ENCODE measurements around the gene TEKT5. TPM values are rescaled to one million over a fixed set of nuclear protein-coding genes. Genes with fewer than 3 reads are reported as not detected.
"Not testable (repeated sequence)": the region's sequence is repeated elsewhere in the genome, so short reads cannot be mapped to it uniquely, and the experiment has no call there.

Gene TEKT5
- not detected in 2 replicates for total RNA-seq

DNA sequence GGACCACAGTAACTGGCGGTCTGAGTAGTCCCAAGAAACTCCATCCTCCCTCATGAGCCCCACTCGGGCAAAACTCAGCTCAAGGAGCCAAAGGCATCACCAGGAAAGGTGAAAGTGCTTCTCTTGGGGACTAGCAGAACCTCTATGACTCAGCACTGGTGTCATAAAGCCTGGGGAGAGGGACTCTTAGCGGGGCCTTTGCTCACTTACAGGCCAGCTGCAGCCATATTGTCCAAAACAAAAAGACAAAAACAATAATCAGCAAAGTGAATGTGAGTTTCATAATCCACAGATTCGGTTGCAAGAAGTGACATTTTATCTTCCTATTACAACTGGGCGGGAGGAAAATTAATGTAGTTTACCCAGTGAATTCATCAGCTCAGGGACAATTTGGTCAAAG is at the start of gene TEKT5:
TSS of gene TEKT5 (minus strand) at position 101 of the 400 bp plus-strand sequence. CDS start at position 44, 57 bp downstream.
- DNase-seq (ENCODE audit: low read depth, low spot score), result no peak

DNA sequence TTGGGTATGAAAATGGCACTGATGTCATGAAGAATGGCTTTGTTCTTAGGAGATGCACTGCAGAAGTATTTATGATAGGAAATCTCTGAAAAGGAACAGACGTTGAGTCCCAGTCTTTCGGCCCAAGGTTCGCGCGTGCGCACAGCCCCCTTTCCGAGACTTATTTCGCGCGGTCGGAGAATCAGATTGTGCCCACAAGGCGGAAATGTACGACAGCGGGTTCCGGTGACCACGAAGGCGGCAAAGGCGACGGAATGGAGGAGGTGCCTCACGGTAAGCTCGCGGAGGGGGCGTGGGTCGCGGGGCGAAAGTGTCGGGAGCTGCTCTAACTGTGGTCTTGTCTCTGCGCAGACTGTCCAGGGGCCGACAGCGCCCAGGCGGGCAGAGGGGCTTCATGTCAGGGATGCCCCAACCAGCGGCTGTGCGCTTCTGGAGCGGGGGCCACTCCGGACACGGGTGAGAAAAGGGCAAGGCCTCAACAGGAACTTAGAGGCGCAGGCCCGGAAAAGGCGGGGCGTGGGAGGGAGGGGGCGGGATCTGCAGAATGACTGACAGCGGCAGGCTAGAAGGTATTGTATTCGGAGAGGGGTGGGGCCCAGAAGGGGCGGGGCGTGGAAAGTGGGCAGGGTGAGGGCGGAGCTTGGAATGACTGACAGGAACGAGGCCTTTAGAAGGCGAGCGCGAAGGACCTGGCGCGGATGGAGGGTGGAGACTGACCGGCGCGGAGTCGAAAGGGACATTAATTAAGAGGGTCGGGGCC is 49.1 kb upstream of the TEKT5 start, which contains the start of gene NUBP1:
TSS of gene NUBP1 (plus strand) at position 233 of the 760 bp plus-strand sequence. CDS start at position 255, 22 bp downstream.
- peak; percentile 95 for DNase-seq (ENCODE audit: low read depth, low spot score)

DNA sequence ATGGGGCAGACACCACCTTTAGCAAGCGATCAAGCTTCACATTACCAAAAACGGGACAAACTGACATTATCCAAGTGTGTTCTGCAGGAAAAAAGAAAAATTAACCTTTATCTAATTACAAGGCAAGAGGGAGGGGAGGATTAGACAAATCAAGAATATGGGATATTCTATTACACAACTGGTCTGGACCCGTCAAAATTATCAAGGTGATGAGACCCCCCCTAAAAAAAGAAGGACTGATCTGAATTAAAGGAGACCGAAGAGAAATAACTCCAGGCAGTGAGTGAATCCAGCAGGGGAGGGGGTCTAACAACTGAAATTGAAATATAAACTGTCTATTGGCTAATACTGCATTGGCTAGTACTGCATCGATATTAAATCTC is 48.5 kb upstream of the TEKT5 start:
- no peak for DNase-seq (ENCODE audit: low read depth, low spot score)

DNA sequence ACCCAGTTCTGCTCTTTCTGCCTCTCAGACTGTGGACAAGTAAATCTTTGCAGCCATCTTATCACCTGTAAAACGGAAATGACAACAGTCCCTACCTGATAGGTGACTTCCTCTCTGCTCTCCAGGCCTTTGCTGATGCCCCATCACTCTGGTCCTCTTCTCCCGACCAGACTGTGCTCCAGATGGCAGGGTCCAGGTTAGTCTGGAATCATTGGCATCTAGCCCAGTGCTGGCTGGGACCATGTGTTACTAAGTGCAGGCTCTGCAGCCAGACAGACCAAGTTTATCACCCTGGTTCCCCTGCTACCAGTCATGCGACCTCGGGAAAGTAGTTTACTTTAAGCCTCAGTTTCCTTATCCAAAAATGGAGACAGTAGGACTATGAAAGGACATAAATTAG is 47.1 kb upstream of the TEKT5 start:
- no peak for DNase-seq (ENCODE audit: low read depth, low spot score)

DNA sequence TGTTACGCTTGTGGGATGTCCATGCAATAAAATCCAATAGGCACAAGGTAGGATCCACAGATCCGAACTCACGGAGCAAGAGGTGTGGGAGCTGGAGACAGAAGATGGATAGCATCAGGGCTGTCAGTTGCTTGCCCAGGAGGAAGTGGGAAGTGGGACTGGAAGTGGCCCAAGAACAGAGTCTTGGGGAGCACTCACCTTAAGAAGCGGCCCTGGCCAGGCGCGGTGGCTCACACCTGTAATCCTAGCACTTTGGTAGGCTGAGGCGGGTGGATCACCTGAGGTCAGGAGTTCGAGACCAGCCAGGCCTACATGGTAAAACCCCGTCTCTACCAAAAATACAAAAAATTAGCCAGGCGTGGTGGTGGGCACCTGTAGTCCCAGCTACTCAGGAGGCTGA is 46.5 kb upstream of the TEKT5 start:
- not testable (repeated sequence) for DNase-seq (ENCODE audit: low read depth, low spot score)

DNA sequence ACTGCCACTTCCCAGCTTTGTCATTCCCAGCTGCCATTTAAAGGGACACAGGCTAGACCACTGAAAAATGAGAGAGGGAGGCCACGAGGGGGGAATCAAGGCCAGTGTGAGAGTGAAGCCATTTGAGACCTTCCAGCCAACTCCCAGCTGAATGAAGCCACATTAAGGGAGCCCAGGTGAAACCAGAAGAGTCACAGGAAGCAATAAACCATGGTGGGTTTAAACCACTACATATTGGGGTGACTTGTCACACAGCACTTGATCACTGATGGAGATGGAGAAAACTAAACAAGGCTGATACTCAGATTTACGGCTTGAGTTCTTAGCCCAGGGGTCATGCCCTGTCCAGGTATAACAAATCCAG is 46.1 kb upstream of the TEKT5 start:
- DNase-seq (ENCODE audit: low read depth, low spot score), result no peak

DNA sequence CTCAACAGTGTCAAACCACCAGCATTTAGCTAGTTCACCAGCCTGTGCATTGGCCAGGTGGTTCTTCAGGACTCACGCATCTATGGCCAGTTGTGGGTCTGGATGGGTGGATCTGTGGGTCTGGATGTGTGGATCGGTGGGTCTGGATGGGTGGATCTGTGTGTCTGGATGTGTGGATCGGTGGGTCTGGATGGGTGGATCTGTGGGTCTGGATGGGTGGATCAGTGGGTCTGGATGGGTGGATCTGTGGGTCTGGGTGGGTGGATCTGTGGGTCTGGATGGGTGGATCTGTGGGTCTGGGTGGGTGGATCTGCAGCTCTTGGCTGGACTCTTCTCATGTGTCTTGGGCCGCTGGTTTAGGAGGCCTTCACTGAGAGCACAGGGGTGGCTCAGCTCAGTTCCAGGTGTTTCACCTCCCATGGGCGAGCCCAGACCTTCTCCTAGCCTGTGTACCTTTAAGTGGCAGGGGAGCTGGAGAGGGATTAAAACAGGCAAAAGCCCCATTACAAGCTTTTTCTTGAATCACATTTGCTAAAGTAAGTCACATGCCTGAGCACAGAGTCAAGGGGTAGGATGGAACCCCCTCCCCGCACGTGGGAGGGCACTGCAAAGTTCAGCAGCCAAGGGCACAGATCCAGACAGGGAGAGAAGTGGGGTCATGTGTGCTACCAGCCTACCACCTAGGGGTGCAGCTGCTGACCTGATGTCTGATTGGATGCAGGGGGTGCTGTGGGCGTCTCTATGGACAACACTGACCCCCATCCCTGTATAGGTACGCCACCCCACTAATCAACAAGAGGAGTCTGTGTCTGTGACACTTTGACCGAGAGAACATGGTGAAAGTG is 45.5 kb upstream of the TEKT5 start:
- DNase-seq (ENCODE audit: low read depth, low spot score), result no peak

DNA sequence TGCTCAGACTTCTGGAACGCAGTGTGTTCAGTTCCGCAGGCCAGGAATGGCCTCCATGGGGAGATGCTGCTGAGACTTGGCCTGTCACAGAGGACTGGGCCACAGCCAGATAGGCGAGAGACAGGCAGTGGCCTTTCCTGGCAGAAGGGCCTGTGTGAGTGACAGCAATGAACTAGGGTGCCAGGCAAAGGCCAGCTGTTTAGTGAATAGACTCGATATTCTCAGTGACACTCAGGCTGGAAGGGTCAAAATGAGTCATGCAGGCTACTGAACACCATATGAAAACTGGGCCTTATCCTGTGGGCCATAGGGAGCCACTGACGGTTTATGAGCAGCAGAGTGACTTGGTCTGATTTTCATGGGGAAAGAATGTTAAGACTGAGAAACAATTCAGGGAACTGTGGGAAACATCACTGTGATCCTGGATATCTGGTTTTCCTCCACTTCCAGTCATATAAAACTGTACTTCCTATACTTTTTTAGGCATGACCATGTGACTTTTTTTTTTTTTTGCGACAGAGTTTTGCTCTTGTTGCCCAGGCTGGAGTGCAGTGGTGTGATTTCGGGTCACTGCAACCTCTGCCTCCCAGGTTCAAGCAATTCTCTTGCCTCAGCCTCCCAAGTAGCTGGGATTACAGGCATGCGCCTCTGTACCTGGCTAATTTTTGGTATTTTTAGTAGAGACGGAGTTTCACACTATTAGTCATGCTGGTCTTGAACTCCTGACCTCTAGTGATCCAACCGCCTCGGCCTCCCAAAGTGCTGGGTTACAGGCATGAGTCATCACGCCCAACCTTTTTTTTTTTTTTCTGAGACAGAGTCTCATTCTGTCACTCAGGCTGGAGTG is 43.7 kb upstream of the TEKT5 start:
- DNase-seq (ENCODE audit: low read depth, low spot score), result no peak

DNA sequence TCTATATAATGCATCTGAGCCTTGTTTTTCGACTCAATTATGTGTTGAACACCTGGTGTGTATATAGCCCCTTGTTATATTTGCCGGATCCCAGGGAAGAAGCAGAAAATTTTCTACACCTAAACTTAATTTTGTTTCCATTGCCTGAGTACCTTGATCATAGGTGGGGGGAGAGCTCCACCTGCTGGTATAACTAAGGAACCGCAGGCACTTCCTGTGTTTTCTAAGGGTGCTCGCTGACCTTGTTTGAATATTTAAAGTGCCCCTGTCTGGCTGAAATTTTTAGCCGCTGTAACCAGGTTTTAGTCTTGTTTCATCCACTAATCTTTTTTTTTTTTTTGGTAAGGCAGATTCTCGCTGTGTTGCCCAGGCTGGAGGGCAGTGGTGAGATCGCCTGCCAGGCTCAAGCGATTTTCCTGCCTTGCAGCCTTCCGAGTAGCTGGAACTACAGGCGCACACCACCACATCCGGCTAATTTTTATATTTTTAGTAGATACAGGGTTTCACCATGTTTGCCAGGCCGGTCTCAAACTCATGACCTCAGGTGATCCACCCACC is 42.4 kb upstream of the TEKT5 start:
- no peak for DNase-seq (ENCODE audit: low read depth, low spot score)

DNA sequence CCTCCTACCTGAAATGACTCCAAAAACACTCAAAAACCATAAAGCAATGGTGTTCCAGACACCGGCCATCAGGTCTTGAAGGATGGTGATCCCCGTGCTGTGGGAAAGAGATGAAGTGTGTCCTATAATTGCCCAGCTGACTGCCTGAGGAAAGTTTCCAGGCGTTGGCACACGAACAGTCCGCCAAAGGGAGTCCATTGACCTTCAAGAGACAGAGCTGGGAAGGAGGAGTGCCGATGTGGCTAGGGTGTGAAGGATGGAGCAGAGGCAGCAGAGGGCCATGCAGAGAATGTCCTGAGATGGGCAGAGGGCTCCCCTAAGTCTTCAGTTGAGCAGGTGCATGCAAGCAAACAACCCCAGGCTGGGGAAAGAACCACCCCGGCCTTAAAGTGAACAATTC is 37.1 kb upstream of the TEKT5 start:
- no peak for DNase-seq (ENCODE audit: low read depth, low spot score)

DNA sequence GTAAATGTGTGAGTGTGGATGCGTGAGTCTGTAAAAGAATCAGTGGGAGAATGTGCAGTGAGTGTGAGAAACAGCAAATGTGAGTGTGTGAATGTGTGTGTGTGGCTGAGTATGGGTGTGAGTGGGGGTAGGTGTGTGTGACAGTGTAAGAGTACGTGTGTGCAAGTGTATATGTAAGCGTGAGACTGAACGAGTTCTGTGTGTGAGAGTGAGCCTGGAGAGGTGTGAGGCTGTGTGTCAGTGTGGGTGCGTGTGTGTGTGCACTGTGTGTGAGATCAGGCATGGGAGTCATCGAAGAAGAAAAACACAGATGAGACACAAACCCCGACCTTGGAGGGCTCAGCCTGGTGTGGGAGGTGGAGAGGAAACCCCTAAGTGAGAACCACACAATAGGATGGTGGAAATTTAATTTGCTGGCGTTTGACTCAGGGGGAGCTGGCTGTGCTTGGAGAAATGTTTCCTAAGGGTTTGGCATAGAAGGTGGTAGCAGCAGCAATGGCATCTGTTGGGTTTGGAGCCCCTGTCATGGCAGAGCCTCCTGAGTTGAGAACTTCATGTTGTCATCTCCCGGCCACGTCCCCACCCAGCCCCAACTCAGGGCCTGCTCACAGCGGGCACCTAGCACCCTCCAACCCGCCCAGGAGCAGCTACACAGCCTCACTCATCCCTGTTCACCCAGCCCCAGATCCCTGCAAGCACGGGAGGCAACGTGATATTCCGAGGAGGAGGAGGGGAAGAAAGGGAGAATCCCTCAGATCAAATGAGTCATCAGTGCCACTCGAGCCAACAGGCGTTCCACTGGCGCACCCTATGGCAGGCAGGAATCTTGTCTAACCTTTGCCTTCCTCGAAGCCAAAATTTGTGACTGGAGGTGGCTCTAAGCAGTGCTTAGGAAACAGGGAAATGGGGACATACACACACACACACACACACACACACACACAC is 34.6 kb upstream of the TEKT5 start:
- DNase-seq (ENCODE audit: low read depth, low spot score), result no peak

DNA sequence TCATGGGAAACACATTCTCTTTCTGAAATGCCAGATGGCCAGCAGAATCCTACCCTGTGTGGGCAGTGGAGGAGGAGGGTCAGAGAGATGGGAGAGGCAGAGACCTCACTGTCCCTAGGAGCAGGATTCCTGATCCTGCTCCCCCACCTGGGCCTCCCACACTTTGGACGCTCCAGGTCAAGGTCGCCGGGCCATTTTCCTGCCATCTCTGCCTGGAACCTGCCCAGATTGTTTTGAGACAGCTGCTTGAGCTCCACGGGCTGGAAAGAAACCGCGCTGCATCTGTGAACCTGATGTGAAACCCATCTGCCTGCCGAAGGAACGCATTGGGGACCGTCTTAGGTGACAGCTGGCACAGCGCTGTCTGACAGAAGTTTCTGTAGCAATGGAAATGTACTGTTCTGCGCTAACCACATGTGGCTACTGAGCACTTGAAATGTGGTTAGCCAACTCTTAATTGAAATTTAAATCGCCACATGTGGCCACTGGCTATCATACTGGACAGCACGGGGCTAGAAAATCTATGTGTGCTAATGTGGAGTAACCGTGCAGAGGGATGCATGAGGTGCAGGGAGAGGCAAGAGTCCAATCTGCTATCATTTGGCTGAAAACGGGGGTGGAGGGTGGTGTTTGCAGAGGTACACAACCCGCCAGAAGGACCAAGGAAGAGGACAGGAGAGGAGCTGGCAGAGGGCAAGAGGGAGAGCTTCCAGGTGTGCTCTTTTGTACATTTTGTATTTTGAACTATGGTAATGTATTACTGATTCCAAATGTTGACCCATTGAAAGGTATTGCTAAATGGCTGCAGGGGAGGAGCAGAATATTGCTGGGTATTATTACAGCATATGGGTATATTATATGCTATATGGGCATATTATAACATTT is 33.5 kb upstream of the TEKT5 start:
- DNase-seq (ENCODE audit: low read depth, low spot score), result no peak

DNA sequence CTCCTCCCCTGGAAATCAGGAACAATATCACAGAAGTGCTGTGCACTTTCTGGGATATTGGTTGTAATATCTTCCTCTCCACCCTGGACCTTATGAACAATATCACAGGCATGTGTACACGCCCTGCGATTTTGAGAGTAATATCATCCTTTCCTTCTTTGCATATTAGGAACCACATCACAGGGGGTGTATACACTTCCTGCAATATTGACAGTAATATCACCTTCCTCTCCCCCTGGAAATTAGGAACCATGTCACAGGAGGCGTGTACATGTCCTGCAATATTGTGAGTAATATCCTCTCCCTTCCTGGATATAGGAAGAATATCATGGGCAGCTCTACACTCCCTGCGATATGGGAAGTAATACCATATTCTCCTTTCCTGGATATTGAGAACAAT is 14.2 kb upstream of the TEKT5 start:
- no peak for DNase-seq (ENCODE audit: low read depth, low spot score)

DNA sequence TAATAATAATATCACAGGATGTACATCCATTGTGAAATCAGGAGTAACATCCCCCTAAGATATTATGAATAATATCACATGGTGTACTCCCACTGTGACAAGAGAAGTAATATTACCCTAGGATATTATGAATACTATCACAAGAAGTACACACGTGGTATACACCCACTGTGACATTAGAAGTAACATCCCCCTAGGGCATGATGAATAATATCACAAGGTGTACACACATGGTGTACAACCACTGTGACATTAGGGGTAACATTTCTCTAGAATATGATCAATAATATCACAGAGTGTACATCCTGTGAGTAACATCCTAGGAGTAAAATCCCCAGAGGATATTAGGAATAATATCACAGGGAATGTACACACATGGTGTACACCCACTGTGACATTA is 5.0 kb upstream of the TEKT5 start:
- DNase-seq (ENCODE audit: low read depth, low spot score), result no peak

DNA sequence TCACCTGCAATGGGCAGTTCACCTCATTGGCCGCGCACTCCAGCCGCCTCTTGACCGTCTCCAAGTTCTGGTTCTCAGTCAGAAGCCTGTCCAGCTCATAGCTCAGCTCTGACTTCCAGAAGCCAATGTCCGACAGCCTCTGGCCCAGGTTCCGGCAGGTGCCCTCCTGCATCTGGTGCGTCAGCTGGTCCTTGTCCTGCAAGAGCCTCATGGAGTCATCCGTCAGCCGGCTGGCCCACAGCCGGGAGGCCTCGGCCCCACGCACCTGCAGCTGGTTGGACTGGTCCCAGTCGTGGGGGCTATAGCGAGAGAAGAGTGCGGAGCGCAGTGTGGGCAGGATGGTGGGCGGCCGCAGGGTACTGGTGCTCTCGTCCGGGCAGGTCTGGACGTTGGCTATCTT is 424 bp downstream of the TEKT5 start:
- no peak for DNase-seq (ENCODE audit: low read depth, low spot score)

DNA sequence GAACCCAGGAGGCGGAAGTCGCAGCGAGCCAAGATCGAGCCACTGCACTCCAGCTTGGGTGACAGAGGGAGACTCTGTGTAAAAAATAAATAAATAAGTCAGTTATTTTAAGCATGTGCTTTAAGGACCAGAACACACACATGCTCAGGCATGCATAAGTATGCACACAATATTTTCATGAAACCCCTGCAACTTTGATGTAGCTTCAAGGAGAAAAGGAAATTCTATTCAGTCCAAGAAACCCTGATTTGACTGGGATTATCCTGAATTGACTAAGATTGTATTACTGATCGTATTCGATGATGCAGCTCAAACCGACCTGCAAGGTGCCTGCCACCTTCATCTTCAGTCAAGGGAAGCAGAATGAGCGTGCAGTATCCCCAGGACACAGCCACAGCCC is 841 bp downstream of the TEKT5 start:
- DNase-seq (ENCODE audit: low read depth, low spot score), result no peak

DNA sequence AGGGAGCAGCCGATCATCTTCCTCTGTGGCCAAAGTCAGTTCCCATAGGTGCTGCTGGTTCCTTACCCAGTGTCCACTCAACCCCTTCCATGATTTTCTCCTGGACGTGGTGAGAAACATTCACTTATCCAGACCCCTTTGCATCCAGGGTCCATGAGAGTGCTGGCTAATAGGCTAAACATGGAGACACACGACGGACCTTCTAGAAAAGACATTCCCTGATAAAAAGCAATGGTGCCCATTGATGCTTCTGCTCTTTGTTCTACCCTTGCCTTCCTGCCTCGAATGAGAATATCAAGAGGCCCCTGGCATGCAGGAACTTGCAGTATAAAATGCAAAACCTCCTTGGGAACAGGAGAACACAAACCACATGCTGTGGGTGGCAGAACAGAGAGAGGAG is 2.3 kb downstream of the TEKT5 start:
- DNase-seq (ENCODE audit: low read depth, low spot score), result no peak

DNA sequence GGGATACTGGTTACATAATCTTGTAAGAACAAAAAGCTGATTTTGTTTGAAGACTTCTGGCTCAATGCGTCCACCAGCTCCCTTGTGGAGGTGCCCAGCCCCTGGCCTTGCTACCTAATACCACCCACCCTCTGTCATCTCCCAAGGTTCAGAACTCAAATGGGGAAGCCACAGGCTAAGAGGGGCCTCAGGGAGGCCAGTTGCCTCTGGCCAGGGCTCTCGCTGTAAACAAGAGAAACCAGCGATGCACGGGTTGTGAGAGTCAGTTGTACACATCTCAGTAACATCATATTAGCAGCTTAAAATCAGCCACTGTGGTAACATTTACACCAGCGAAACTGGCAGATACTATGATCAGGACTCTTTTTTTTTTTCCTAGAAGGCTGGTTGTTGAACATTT is 6.0 kb downstream of the TEKT5 start:
- DNase-seq (ENCODE audit: low read depth, low spot score), result no peak

DNA sequence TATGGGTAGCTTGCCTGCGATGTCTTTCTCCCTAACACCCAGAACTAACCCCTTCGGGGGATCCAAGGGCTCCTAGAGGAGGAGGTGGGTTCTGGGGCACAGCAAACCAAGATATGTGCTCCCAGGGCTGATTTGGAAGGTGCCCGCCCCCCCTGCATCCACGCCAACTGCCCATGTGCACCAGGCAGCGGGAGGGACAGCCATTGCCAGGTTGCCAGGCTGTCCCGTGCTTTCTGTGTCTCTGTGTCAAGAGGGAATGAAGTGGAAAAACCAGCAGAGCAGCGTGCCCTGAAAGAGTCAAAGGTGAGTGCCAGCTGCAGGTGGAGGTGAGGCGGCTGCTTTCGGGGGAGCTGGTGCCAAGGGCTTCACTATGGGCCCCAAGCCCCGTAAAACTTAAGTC is 6.4 kb downstream of the TEKT5 start:
- DNase-seq (ENCODE audit: low read depth, low spot score), result no peak

Measured in pulmonary artery endothelial cell (primary cell).